Measurements from ENCODE around the gene NBPF14.
"Not testable (repeated sequence)": the region's sequence is repeated elsewhere in the genome, so short reads cannot be mapped to it uniquely, and the experiment has no call there.

Gene NBPF14, protein sequence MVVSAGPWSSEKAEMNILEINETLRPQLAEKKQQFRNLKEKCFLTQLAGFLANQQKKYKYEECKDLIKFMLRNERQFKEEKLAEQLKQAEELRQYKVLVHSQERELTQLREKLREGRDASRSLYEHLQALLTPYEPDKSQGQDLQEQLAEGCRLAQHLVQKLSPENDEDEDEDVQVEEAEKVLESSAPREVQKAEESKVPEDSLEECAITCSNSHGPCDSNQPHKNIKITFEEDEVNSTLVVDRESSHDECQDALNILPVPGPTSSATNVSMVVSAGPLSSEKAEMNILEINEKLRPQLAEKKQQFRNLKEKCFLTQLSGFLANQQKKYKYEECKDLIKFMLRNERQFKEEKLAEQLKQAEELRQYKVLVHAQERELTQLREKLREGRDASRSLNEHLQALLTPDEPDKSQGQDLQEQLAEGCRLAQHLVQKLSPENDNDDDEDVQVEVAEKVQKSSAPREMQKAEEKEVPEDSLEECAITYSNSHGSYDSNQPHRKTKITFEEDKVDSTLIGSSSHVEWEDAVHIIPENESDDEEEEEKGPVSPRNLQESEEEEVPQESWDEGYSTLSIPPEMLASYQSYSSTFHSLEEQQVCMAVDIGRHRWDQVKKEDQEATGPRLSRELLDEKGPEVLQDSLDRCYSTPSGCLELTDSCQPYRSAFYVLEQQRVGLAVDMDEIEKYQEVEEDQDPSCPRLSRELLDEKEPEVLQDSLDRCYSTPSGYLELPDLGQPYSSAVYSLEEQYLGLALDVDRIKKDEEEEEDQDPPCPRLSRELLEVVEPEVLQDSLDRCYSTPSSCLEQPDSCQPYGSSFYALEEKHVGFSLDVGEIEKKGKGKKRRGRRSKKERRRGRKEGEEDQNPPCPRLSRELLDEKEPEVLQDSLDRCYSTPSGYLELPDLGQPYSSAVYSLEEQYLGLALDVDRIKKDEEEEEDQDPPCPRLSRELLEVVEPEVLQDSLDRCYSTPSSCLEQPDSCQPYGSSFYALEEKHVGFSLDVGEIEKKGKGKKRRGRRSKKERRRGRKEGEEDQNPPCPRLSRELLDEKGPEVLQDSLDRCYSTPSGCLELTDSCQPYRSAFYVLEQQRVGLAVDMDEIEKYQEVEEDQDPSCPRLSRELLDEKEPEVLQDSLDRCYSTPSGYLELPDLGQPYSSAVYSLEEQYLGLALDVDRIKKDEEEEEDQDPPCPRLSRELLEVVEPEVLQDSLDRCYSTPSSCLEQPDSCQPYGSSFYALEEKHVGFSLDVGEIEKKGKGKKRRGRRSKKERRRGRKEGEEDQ (N-terminal part only)

DNA sequence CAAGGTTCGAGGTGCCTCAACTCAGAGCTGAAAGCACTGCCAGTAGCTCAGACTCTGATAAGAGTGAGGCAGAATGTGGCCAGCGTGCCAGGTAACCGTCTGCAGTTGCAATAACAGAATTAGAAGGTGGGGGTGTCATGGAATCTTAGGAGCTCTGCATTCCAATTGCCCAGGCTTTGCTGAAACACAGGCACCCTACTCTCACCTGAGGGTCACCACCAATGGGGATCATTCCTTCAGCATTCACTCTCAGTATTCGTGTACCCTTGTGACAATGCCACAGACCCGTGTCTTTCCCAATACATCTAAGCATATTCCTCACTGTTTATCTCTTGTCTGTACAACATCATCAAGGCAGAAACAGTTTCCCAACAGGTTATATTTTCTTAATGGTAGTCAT, at the start of gene NBPF14:
Gene NBPF14 (minus strand): TSS at position 101 of the 400 bp plus-strand sequence. CDS start 294 bp downstream, outside the sequence.
- DNase-seq = not testable (repeated sequence)

DNA sequence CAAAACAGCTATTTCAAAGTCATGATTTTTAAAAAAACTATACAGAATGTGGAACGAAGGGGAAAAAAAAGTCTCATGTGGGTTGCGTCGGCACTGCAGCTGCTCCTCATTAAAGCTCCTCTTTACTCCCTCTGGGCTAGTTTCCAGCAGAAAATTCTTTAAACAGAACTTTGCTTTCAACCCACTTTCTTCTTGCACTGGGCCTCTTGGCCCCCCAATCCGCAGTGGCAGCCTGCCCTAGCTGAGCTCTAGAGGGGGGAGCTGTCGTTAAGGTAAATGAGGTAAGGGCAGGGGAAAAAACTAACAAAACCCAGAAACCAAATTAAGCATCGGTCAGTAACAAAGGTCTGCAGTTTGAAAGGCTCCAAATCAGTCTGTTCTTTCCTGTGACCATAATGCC, 29.6 kb upstream of the NBPF14 start:
- DNase-seq = not testable (repeated sequence)

DNA sequence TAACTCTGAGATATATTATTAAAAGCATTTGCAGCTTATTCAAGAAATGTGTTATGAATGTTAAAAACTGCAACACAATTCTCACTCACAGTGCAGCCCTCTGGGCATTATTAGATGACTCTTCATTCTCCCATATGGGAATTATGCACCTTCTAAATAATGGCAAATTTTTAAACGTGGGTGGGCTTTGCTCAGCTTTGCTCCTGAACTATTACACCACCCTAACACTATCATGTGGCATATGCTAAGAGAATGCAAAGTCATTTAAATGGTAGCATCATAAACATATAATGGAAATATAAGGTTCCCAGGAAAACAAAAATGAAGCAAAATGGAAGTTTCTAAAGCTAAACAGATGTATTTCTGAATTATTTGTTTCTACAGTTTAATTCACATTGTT, 22.4 kb upstream of the NBPF14 start:
- DNase-seq = not testable (repeated sequence)

DNA sequence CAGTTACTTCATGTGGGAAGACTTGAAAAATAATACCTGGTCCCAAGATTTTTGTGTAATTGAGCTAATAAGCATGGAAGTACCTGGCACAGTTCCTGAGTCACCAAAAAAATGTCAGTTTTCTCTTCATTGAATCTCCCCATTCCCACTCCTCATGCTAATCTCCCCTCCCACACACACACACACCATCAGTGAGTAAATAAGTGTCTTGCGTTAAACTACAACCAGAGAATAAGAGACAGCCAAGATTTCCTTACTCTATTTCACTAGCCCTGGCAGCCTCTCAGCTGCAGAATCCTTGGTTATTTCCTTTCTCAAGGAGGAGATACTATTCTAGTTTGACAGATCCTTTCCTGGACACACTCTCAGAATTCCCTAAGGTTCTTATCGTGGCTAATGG, 9.5 kb upstream of the NBPF14 start:
- not testable (repeated sequence) for DNase-seq

DNA sequence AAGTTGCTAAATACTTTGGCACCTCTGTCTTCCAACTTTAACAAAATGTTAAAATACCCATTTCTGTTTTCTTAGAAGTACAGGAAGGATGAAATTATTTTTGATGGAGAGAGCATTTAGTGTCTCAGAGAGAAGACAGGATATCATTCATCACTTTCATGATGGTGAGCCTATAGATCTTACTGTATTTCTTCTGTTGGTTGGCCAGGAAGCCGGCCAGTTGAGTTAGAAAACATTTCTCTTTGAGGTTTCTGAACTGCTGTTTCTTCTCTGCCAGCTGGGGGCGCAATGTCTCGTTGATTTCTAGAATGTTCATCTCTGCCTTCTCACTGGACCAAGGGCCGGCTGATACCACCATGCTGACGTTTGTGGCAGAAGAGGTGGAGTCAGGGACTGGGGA, 451 bp downstream of the NBPF14 start:
- not testable (repeated sequence) for DNase-seq

DNA sequence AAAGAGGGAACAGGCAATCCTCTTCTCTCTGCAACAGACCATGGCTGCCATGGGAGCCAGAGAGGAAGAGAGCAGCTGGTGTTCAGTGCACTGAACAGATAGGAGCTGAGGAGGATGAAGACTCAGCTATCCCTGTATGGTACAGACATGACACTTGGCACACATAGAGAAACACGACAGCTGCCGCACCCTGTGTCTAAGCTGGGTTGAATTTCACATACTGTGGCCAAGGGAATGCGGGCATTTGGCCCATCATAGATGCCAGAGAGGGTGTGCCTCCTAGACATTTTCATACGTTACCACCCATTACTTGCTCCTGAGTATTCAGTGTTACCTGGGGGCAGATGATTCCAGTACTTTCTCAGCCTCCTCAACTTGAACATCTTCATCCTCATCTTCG, 4.7 kb downstream of the NBPF14 start:
- not testable (repeated sequence) for DNase-seq

DNA sequence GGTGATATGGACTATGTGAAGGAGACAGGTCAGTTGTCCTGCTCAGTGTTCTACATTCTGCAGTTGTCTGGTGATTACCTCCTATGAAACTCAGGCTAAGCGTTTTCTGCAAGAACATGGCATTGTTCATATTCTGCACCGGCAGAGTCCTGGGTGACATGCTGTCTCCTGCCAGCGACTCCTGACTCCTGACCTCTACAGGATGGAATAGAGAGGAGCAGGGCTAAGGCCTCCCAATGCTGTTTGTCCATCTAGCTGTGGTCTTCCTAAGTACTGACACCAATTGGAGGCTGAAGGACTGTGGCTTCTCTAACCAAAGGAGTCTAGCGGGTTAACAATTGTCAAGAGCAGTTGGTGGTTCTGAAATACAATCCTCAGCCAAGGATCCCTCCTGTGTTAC, 63.7 kb downstream of the NBPF14 start:
- DNase-seq = not testable (repeated sequence)

DNA sequence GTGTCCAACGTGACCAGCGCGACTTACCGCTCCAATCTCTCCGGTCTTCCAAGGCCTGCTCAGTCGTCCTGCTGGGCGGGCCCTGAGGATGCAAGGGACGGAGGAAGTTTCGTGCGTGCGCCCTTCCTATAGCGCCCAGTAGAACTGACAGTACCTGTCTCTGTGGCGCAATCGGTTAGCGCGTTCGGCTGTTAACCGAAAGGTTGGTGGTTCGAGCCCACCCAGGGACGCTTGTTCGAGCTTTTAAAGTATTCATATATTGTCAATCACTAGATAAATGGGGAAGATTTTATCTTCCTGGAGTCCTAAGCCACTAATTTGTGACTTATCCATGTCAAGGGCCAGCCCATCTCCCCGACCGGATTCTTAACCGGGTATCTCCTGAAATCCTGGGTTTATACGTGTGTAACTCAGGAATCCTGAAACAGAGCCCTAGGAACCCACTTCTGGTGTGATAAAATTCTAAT, 66.7 kb downstream of the NBPF14 start:
- not testable (repeated sequence) for DNase-seq

DNA sequence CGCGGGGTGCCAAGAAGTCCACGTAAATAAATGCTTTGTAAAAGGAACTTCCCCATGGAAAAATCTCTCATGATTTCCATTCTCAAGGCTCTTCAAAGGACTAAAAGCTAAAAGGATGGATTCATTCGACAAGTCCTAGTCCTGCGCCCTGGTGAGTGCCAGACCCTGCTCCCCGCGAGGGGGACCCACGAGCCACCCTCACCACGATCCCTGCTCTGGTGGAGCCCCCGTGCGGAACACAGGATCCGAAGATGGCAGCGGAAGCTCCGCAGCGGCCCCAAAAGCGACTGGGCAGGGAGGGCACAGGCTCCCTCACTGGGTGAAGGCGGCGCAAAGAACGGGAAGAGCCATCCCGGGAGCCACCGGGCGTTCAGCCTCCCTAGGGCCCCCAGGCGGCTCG, 67.2 kb downstream of the NBPF14 start:
- not testable (repeated sequence) for DNase-seq

DNA sequence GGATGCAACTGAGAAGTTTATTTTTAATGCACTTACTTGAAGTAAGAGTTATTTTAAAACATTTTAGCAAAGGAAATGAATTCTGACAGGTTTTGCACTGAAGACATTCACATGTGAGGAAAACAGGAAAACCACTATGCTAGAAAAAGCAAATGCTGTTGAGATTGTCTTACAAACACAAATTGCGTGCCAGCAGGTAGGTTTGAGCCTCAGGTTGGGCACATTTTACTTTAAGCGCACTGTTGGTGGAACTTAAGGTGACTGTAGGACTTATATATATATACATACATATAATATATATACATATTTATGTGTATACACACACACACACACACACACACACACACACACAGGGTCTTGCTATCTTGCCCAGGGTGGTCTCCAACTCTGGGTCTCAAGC, 69.2 kb downstream of the NBPF14 start:
- not testable (repeated sequence) for DNase-seq

DNA sequence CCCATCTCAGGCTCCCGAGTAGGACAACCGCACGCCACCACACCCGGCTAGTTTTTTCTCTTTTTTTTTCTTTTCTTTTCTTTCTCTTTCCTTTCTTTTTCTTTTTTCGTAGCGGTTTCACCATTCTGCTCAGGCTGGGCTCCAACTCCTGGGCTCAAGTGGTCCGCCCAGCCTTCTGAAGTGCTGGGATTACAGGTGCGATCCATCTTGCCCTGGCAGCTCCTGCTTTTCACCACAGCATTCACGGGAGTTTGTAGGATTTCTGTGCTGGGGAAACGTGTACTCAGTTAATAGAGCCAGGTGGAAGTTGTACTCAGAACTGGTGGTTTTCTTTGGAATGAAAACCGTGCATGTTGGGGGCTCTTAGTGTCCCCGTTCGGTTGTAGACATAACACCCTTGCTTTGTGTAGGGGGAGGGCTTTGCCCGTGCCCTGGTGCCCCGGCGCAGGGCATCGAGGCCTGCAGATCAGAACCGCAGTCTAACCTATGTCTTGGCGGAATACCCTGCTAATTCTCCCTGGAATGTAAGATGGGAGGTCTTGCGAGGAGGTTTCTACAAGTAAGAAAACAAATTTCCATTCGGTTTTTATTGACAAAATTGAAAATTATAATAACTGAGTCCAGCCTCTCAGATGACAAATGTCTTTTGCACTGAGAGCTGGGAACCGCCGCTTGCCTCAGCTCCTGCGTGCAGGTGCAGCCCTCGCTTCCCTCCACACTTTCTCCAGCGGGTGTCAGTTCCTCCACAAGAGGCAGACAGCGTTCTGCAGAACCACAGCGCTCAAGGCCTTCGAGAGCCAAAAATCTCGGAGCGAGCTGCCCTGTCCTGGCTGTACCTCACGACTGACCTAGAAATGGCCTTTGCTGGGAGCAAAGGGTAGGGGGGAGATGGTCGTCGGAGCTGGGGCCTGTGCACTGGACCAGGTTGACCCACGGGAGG, 72.3 kb downstream of the NBPF14 start:
- not testable (repeated sequence) for DNase-seq

DNA sequence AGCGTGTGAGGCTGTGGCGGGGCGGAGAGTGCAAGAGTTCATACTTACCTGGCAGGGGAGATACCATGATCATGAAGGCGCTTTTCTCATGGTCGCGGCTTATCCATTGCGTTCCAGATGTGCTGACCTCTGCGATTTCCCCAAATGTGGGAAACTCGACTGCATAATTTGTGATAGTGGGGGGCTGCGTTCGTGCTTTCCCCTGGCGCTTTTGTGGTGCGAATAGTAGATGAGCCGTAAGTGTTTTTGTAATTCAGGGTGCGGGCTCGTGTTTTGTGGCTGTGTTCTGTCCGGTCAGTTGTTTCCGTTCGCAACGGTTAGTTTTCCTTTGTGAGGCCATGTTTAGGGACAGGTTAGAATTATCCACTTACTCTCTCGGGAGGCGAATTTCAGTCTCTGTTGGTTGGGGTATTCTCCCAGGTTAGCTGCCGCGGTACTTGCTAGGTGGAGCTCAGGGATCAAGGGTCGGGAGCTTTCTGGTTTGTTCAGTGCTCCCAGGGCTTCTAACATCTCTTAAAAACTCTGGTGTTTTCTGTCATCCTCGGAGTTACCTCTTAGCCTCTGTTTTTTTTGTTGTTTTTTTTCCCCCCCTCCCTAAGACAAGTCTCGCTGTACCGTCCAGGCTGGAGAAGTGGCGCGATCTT, 73.1 kb downstream of the NBPF14 start:
- peak; percentile 95 for DNase-seq

DNA sequence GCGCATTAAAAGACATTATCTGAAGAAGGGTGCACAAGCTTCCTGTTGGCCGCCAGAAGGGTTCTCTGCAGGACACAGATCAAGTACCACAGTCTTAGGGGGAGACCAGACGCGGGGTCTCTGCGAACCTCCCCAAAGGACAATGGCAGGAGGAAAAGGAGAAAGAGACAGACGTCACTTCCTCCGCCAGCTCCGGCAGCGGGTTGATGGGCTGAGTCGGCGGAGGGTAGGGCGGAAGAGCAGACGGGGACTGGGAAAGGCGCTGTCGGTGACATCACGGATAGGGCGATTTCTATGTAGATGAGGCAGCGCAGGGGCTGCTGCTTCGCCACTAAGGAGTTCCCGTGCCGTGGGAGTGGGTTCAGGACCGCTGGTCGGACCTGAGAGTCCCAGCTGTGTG, 73.7 kb downstream of the NBPF14 start:
- peak; percentile 90 for DNase-seq

DNA sequence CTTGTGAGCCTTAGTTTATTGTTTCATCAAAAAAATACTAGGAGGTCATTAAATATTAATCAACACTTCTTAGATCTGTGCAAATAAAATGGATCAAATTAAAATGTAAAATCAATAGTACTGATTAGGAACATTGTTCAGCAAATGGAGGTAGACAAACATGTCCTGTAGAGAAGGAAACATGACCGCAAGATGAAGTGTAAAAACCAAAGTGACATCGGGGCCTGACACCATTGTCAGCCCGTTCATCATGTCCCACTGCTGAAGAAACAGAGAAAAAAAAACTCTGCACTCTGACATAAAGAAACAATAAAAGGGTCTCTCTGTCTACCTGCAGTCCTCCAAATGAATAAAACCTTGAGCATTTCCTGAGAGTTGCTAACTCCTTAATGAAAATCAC, 81.5 kb downstream of the NBPF14 start:
- not testable (repeated sequence) for DNase-seq

DNA sequence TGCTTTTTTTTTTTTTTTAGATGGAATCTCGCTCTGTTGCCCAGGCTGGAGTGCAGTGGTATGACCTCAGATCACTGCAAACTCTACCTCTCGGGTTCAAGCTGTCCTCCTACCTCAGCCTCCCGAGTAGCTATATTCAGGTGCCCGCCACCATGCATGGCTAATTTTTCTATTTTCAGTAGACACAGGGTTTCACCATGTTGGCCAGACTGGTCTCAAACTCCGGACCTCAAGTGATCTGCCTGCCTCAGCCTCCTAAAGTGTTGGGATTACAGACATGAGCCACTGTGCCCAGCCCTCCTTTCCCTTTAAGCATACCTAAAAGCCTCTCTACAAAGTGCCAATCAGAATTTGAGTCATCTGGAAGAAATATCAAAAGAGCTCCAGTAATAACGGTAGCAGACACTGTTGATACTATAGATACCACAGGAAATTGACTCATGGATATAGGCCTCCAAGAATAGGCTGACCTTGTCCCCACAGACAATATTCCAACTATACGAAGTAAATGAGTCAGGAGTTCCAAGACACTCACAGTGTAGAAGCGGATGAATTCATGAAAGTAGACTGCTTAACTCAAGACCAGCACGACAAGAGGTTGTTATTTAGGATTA, 83.1 kb downstream of the NBPF14 start:
- not testable (repeated sequence) for DNase-seq

DNA sequence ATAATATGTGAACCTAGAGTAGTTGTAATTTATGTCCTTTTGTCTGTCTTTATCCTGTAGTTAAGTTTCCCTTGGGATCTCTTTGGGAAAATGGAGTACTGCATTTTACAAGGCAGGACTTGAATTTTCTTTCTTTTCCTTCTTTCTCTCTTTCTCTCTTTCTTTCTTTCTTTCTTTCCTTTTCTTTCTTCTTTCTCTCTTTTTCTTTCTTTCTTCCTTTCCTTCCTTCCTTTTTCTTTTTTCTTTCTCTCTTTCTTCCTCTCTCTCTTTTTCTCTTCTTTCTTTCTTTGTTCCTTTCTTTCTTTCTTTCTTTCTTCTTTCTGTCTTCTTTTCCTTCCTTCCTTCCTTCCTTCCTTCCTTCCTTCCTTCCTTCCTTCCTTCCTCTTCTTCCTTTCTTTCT, 101.9 kb downstream of the NBPF14 start:
- not testable (repeated sequence) for DNase-seq

DNA sequence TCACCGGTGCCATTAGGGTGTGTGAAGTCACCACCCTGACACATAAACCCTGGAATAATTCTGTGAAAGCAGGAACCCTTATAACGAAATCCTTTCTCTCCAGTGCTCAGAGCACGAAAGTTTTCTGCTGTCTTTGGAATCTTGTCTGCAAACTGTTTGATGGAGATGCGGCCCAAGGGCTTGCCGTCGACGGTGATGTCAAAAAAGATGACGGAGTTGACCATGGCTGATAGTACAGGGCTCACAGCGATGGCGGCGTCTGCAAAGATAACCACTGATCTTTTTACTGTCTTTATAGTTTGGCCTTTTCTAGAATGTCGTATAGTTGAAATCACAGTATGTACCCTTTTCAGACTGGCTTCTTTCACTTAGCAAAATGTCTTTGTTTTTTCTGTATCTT, 112.8 kb downstream of the NBPF14 start, which contains the start of gene PPIAL4G:
Gene PPIAL4G (minus strand): TSS at position 274 of the 400 bp plus-strand sequence. CDS start 50 bp downstream, at position 224.
- DNase-seq = not testable (repeated sequence)
